Liver (tissue), 9 donors: ENCODE measurements around the gene AUP1. TPM values are rescaled to one million over a fixed set of nuclear protein-coding genes. Genes with fewer than 3 reads are reported as not detected.

Source experiments
- DNase-seq: peaks from one replicate; pipeline ENCODE4 v3.0.0-alpha.2; 2017; ENCODE audit warnings: low spot score
- H3K27ac ChIP-seq, 2 donors: one replicate each; pipeline ENCODE4 v1.7.0; 2013; ENCODE audit warnings: inconsistent platforms in 2 of 2, low read length in 2 of 2, control low read depth in 1 of 2, low read depth in 1 of 2, mild to moderate bottlenecking in 1 of 2
- H3K27me3 ChIP-seq, 4 donors: one replicate each; pipeline versions ENCODE4 v1.6.1 to v1.7.0; 2013; ENCODE audit warnings: low read length in 3 of 4, inconsistent platforms in 1 of 4, mild to moderate bottlenecking in 1 of 4, moderate library complexity in 1 of 4; ENCODE audit not compliant: control insufficient read depth in 4 of 4, insufficient read depth in 4 of 4
- H3K36me3 ChIP-seq, 4 donors: one replicate each; pipeline versions ENCODE4 v1.6.1 to v1.7.0; 2013; ENCODE audit warnings: low read length in 3 of 4, mild to moderate bottlenecking in 3 of 4, low read depth in 1 of 4, moderate library complexity in 1 of 4; ENCODE audit not compliant: control insufficient read depth in 4 of 4, insufficient read depth in 3 of 4
- H3K4me1 ChIP-seq, 4 donors: one replicate each; pipeline versions ENCODE4 v1.6.1 to v1.7.0; 2013; ENCODE audit warnings: low read length in 3 of 4, mild to moderate bottlenecking in 3 of 4, moderate library complexity in 1 of 4; ENCODE audit not compliant: control insufficient read depth in 4 of 4, insufficient read depth in 4 of 4
- H3K4me3 ChIP-seq, 3 donors: one replicate each; pipeline versions ENCODE4 v1.6.1 to v1.7.0; 2013; ENCODE audit warnings: low read length in 3 of 3, control low read depth in 1 of 3, low read depth in 1 of 3, mild to moderate bottlenecking in 1 of 3
- H3K9ac ChIP-seq, 2 donors: one replicate each; pipeline ENCODE4 v1.7.0; 2013; ENCODE audit warnings: low read length in 2 of 2, mild to moderate bottlenecking in 2 of 2, moderate library complexity in 2 of 2, control low read depth in 1 of 2, low read depth in 1 of 2
- H3K9me3 ChIP-seq, 4 donors: one replicate each; pipeline versions ENCODE4 v1.6.1 to v1.7.0; 2013; ENCODE audit warnings: low read length in 3 of 4; ENCODE audit not compliant: control insufficient read depth in 4 of 4
- EGR1 ChIP-seq, 2 donors: IDR thresholded peaks; 2 replicates each; pipeline ENCODE4 v1.6.1; 2016 to 2018; ENCODE audit warnings: antibody characterized with exemption in 2 of 2, low read depth in 2 of 2
- FOXA1 ChIP-seq: IDR thresholded peaks from 2 replicates; pipeline ENCODE4 v1.6.1; 2016; ENCODE audit warnings: antibody characterized with exemption
- FOXA2 ChIP-seq: IDR thresholded peaks from 2 replicates; pipeline ENCODE4 v1.6.1; 2016; ENCODE audit warnings: antibody characterized with exemption
- GABPA ChIP-seq, 2 donors: IDR thresholded peaks in 1 of 2; conservative IDR thresholded peaks in 1 of 2; 2 replicates each; pipeline ENCODE4 v1.6.1; 2016; ENCODE audit warnings: antibody characterized with exemption in 2 of 2, mild to moderate bottlenecking in 1 of 2, moderate library complexity in 1 of 2
- HNF4A ChIP-seq, 2 donors: conservative IDR thresholded peaks; 2 replicates each; pipeline ENCODE4 v1.6.1; 2016; ENCODE audit warnings: antibody characterized with exemption in 2 of 2, mild to moderate bottlenecking in 2 of 2
- HNF4G ChIP-seq: IDR thresholded peaks from 2 replicates; pipeline ENCODE4 v1.6.1; 2016; ENCODE audit warnings: antibody characterized with exemption
- NR2F2 ChIP-seq: IDR thresholded peaks from 2 replicates; pipeline ENCODE4 v1.6.1; 2016; ENCODE audit warnings: antibody characterized with exemption
- RXRA ChIP-seq, 2 donors: IDR thresholded peaks; 2 replicates each; pipeline ENCODE4 v1.6.1; 2017 to 2018; ENCODE audit warnings: antibody characterized with exemption in 2 of 2, mild to moderate bottlenecking in 1 of 2
- YY1 ChIP-seq: IDR thresholded peaks from 2 replicates; pipeline ENCODE4 v1.6.1; 2016; ENCODE audit warnings: antibody characterized with exemption, mild to moderate bottlenecking
- WGBS: extraction: QIAGEN DNeasy Blood & Tissue Kit; methylation state at CpG from one replicate; pipeline ENCODE4 v1.1.7; 2013; 5-methylcytosine and 5-hydroxymethylcytosine counted together
- polyA plus RNA-seq, 2 donors: library from polyadenylated mRNA; stranded (reverse) in 1 of 2; unstranded in 1 of 2; fragments of 200-250 nt in 1 of 2; fragments of >200 nt in 1 of 2; fragmentation: Nextera tagmentation in 1 of 2; extraction: Ambion mirVana in 1 of 2; gene quantifications; one replicate each; pipeline versions ENCODE4 v1.2.1 to v1.2.3, GENCODE V29; 2013 to 2015
- total RNA-seq, 2 donors: library from RNA; depleted of rRNA; stranded (reverse); fragments of >200 nt; gene quantifications; one replicate each; pipeline ENCODE4 v1.2.3, GENCODE V29; 2014
- TF ChIP-seq, protein P1 (sequence below): fragments of 150-350 bp; IDR thresholded peaks from 2 replicates; pipeline ENCODE4 v1.5.1; 2017; ENCODE audit warnings: improper control_type of control experiment, low read depth, low read length; ENCODE audit not compliant: missing input control
- TF ChIP-seq, protein P2 (sequence below): IDR thresholded peaks from 2 replicates; pipeline ENCODE4 v1.6.1; 2016; ENCODE audit warnings: antibody characterized with exemption
- TF ChIP-seq, protein P3 (sequence below): IDR thresholded peaks from 2 replicates; pipeline ENCODE4 v1.6.1; 2016; ENCODE audit warnings: antibody characterized with exemption
- TF ChIP-seq, protein P4 (sequence below): IDR thresholded peaks from 2 replicates; pipeline ENCODE4 v1.6.1; 2016; ENCODE audit warnings: antibody characterized with exemption
- donor health status: healthy.
- donor health status: healthy.
- donor health status: healthy.
- donor health status: healthy.
- donor health status: healthy.

Gene AUP1
- total and polyA plus RNA-seq, 4 donors = 62.6 to 126 (median 109) TPM

DNA sequence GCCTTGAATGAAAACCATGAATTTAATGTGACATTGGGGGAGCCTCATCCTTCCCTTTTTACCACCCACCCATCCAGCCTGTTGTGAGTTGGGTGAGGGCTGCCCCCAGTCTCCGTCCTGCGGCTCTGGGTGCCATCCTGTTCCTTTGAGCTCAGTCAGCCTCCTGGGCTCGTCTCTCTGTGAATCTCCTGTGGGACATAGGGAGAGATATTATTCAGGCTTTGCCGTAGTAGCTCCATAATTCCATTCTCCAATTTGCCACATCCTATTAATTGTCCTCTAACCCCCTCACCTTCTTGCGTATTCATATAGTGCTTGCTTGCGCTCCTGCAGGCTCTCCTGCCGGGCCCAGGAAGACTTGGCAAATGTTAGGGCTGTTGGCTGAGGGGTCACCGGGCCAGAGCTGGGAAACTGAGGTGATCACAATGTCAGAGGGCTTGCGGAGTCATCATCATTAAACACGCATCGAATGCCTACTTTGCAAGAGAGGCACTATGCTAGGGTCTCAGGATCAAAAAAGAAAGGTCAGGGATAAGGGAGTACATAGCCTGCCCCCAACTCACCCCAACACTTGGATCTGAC, 2.8 kb downstream of the AUP1 start:
- DNase-seq = no peak
- H3K27ac ChIP-seq = no peak overlapping the region
- H3K9ac ChIP-seq = no peak overlapping the region
- TF ChIP-seq, protein P1, sequence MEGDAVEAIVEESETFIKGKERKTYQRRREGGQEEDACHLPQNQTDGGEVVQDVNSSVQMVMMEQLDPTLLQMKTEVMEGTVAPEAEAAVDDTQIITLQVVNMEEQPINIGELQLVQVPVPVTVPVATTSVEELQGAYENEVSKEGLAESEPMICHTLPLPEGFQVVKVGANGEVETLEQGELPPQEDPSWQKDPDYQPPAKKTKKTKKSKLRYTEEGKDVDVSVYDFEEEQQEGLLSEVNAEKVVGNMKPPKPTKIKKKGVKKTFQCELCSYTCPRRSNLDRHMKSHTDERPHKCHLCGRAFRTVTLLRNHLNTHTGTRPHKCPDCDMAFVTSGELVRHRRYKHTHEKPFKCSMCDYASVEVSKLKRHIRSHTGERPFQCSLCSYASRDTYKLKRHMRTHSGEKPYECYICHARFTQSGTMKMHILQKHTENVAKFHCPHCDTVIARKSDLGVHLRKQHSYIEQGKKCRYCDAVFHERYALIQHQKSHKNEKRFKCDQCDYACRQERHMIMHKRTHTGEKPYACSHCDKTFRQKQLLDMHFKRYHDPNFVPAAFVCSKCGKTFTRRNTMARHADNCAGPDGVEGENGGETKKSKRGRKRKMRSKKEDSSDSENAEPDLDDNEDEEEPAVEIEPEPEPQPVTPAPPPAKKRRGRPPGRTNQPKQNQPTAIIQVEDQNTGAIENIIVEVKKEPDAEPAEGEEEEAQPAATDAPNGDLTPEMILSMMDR = no peak
- TF ChIP-seq EGR1 (IDR thresholded peaks at IDR 0.05; ENCODE audit: low read depth in 2 of 2) (no peak), NR2F2 (no peak)
- TF ChIP-seq, protein P2, sequence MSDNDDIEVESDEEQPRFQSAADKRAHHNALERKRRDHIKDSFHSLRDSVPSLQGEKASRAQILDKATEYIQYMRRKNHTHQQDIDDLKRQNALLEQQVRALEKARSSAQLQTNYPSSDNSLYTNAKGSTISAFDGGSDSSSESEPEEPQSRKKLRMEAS = no peak
- H3K27me3 ChIP-seq = no peaks in the 10 kb centered on the region
- WGBS = 97% methylated on average over 11 of the region's 11 CpGs
- H3K36me3 ChIP-seq = peaks cover 9 to 20% (median 17%) of the 10 kb centered on the region in 4 donors
- H3K4me1 ChIP-seq = peaks cover 8 to 26% (median 19%) of the 10 kb centered on the region in 4 donors
- no peaks in the 10 kb centered on the region for H3K9me3 ChIP-seq
- H3K4me3 ChIP-seq = no peak overlapping the region

DNA sequence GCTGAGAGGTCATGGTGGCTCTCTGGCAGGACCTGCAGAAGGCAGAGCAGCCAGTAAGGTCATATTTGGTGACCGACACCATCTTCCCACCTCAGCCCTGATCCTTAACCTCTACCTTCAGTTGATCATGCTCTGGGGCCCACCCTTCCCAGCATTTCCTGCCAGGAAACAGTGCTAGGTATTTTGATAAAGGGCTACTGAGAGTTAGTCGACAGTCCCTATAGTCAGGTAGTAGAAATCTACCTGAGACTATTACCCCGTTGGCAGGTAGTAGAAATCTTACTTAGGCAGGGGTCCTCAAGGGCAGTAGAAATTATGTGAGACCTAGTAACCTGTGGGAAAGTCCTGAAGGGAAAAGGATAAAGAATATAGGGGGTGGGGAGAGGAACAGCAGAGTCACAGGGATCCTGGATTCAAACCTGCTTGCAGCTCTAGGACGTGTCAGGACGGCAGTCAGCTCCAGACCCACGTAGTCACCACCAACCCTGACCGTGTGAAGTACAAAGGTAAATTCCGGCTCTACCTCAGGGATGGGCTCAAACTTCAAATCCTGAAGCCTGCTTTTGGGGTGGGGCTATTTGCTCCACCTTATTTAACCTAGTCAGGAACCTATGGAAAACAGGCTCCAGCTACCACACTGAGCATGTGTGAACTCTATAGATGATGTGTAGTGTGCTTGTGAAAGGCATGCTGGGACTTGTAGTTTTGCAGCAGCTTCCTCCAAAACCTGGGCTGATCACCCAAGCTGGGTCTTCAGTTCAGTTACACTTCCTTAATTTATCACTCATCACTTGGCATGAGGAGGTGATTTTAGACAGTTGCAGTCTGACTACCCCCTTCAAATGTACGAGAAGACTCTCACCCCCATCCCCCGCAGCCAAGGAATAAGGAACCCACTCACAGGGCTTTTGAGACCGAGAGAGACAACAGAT, 3.5 kb downstream of the AUP1 start, which contains the start of gene DQX1:
Gene DQX1 (minus strand): TSS at position 515 of the 932 bp plus-strand sequence. CDS start 502 bp downstream, at position 13.
- Histone ChIP-seq H3K27ac (no peak within 1 kb of the TSS), H3K9ac (no peak within 1 kb of the TSS), H3K27me3 (no peaks in the 10 kb centered on the region), H3K36me3 (peaks cover 9 to 20% (median 17%) of the 10 kb centered on the region in 4 donors), H3K4me3 (no peak within 1 kb of the TSS), H3K4me1 (peaks cover 8 to 22% (median 16%) of the 10 kb centered on the region in 4 donors), H3K9me3 (no peaks in the 10 kb centered on the region)
- WGBS = 85% methylated on average over 11 of the region's 11 CpGs
- DNase-seq = no peak
- TF ChIP-seq FOXA1 = no peak
- TF ChIP-seq RXRA (IDR thresholded peaks at IDR 0.05) = no peak
- TF ChIP-seq, protein P3, sequence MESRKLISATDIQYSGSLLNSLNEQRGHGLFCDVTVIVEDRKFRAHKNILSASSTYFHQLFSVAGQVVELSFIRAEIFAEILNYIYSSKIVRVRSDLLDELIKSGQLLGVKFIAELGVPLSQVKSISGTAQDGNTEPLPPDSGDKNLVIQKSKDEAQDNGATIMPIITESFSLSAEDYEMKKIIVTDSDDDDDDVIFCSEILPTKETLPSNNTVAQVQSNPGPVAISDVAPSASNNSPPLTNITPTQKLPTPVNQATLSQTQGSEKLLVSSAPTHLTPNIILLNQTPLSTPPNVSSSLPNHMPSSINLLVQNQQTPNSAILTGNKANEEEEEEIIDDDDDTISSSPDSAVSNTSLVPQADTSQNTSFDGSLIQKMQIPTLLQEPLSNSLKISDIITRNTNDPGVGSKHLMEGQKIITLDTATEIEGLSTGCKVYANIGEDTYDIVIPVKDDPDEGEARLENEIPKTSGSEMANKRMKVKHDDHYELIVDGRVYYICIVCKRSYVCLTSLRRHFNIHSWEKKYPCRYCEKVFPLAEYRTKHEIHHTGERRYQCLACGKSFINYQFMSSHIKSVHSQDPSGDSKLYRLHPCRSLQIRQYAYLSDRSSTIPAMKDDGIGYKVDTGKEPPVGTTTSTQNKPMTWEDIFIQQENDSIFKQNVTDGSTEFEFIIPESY = no peak
- TF ChIP-seq, protein P2 = no peak
- no peak for TF ChIP-seq HNF4A (conservative IDR thresholded peaks at IDR 0.05)
- no peak for TF ChIP-seq FOXA2
- TF ChIP-seq, protein P4, sequence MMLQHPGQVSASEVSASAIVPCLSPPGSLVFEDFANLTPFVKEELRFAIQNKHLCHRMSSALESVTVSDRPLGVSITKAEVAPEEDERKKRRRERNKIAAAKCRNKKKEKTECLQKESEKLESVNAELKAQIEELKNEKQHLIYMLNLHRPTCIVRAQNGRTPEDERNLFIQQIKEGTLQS = no peak
- TF ChIP-seq GABPA (IDR thresholded peaks at IDR 0.05 in 1 of 2, conservative IDR thresholded peaks at IDR 0.05 in 1 of 2) = no peak
- no peak for TF ChIP-seq NR2F2
- TF ChIP-seq HNF4G = no peak
- TF ChIP-seq YY1 = no peak
- TF ChIP-seq, protein P1 = no peak
